SK-N-SH (cell line): ENCODE measurements around the gene MRTFB. TPM values are rescaled to one million over a fixed set of nuclear protein-coding genes. Genes with fewer than 3 reads are reported as not detected.

Source experiments
- CTCF ChIA-PET: fragments of 300-600, 350-600 bp; formaldehyde crosslinking; extraction: SDS; loops from one replicate; lab custom pipeline; 2021; lab: Yijun Ruan, JAX
- POLR2A ChIA-PET: fragments of 350-600 bp; sonication (Branson Sonifier 250); formaldehyde crosslinking; extraction: SDS; loops from one replicate; lab custom pipeline; 2020; ENCODE audit warnings: antibody characterized with exemption, inconsistent platforms; lab: Yijun Ruan, JAX
- DNase-seq: peaks from one replicate; pipeline ENCODE4 v3.0.0; 2012
- H2AFZ ChIP-seq: fragments of 200-600 bp; sonication (generic); 2 replicates; pipeline ENCODE4 v1.8.1; 2016; ENCODE audit warnings: antibody characterized with exemption, mild to moderate bottlenecking, low read depth
- H3F3A ChIP-seq: fragments of 200-600 bp; sonication (generic); replicated peaks from 2 replicates; pipeline ENCODE3; 2016; ENCODE audit warnings: antibody characterized with exemption, mild to moderate bottlenecking; ENCODE audit not compliant: insufficient read depth
- H3K27ac ChIP-seq, 2 experiments: fragments of 200-500 bp in 1 of 2; fragments of 200-600 bp in 1 of 2; sonication (Bioruptor generic) in 1 of 2; sonication (generic), shearing (Covaris generic) in 1 of 2; 2 replicates each; pipeline versions ENCODE4 v1.5.1 to v1.6.1; 2014 to 2016; ENCODE audit warnings: low read depth in 2 of 2, inconsistent platforms in 1 of 2, low read length in 1 of 2, mild to moderate bottlenecking in 1 of 2, mixed read lengths in 1 of 2
- H3K27me3 ChIP-seq: fragments of 200-600 bp; sonication (generic), shearing (Covaris generic); 2 replicates; pipeline ENCODE4 v1.6.1; 2016; ENCODE audit warnings: mixed run types; ENCODE audit not compliant: insufficient read depth
- H3K36me3 ChIP-seq, 2 experiments: fragments of 200-500 bp in 1 of 2; fragments of 200-600 bp in 1 of 2; sonication (Bioruptor generic) in 1 of 2; sonication (generic) in 1 of 2; replicated peaks in 1 of 2; 2 replicates each; pipeline versions ENCODE3 to v1.5.1; 2014 to 2016; ENCODE audit warnings: low read length in 1 of 2, mild to moderate bottlenecking in 1 of 2; ENCODE audit not compliant: insufficient read depth in 2 of 2, control insufficient read depth in 1 of 2
- H3K4me1 ChIP-seq, 2 experiments: fragments of 200-500 bp in 1 of 2; fragments of 200-600 bp in 1 of 2; sonication (Bioruptor generic) in 1 of 2; sonication (generic), shearing (Covaris generic) in 1 of 2; 2 replicates each; pipeline versions ENCODE4 v1.5.1 to v1.6.1; 2014 to 2016; ENCODE audit warnings: low read depth in 1 of 2, low read length in 1 of 2, mixed run types in 1 of 2; ENCODE audit not compliant: insufficient read depth in 2 of 2, control insufficient read depth in 1 of 2
- H3K4me2 ChIP-seq: fragments of 200-600 bp; sonication (generic), shearing (Covaris generic); 2 replicates; pipeline ENCODE4 v1.6.1; 2017; ENCODE audit warnings: mixed run types
- H3K4me3 ChIP-seq, 2 experiments: fragments of 200-500 bp in 1 of 2; fragments of 200-600 bp in 1 of 2; sonication (Bioruptor generic) in 1 of 2; sonication (generic), shearing (Covaris generic) in 1 of 2; 2 replicates each; pipeline versions ENCODE4 v1.5.1 to v1.8.1; 2014 to 2016; ENCODE audit warnings: low read depth in 2 of 2, inconsistent platforms in 1 of 2, low read length in 1 of 2, mild to moderate bottlenecking in 1 of 2, mixed read lengths in 1 of 2, moderate library complexity in 1 of 2
- H3K79me2 ChIP-seq: fragments of 200-600 bp; sonication (generic); 2 replicates; pipeline ENCODE4 v1.8.1; 2017; ENCODE audit warnings: mild to moderate bottlenecking; ENCODE audit not compliant: insufficient read depth
- H3K9ac ChIP-seq: fragments of 200-600 bp; sonication (generic); 2 replicates; pipeline ENCODE4 v1.6.1; 2017; ENCODE audit warnings: mixed run types
- H3K9me2 ChIP-seq: fragments of 200-600 bp; sonication (generic); 2 replicates; pipeline ENCODE4 v1.6.1; 2017; ENCODE audit warnings: mixed run types
- H3K9me3 ChIP-seq: fragments of 200-600 bp; sonication (generic); 2 replicates; pipeline ENCODE4 v1.6.1; 2017; ENCODE audit warnings: mixed run types, mild to moderate bottlenecking, moderate library complexity
- H4K20me1 ChIP-seq: fragments of 200-600 bp; sonication (generic); 2 replicates; pipeline ENCODE4 v1.6.1; 2017; ENCODE audit warnings: mild to moderate bottlenecking, mixed run types; ENCODE audit not compliant: insufficient read depth
- CHD2 ChIP-seq: fragments of 150-350 bp; IDR thresholded peaks from 2 replicates; pipeline ENCODE4 v1.6.1; 2018; ENCODE audit warnings: low read length; ENCODE audit not compliant: partially characterized antibody
- EZH2phosphoT487 ChIP-seq: fragments of 200-600 bp; sonication (generic); IDR thresholded peaks from 2 replicates; pipeline ENCODE4 v1.6.1; 2017; ENCODE audit warnings: low read depth, mixed run types, mild to moderate bottlenecking, antibody characterized with exemption, moderate library complexity, borderline replicate concordance
- NRF1 ChIP-seq: IDR thresholded peaks from 2 replicates; pipeline ENCODE4 v1.6.1; 2012; ENCODE audit warnings: low read depth, mild to moderate bottlenecking, low read length
- PBX3 ChIP-seq: IDR thresholded peaks from 2 replicates; pipeline ENCODE4; 2012
- RAD21 ChIP-seq: IDR thresholded peaks from 2 replicates; pipeline ENCODE4 v1.6.1; 2012; ENCODE audit warnings: mild to moderate bottlenecking, low read length
- RXRA ChIP-seq: IDR thresholded peaks from 2 replicates; pipeline ENCODE4 v1.4.0; 2012; ENCODE audit warnings: low read depth, mild to moderate bottlenecking, borderline replicate concordance
- SIN3A ChIP-seq: IDR thresholded peaks from 2 replicates; pipeline ENCODE4 v1.6.1; 2012; ENCODE audit warnings: low read depth, mild to moderate bottlenecking, low read length, moderate library complexity, borderline replicate concordance
- TAF1 ChIP-seq: IDR thresholded peaks from 2 replicates; pipeline ENCODE4 v1.6.1; 2012; ENCODE audit warnings: low read depth, mild to moderate bottlenecking, low read length, moderate library complexity, borderline replicate concordance
- USF2 ChIP-seq: fragments of 150-350 bp; IDR thresholded peaks from 2 replicates; pipeline ENCODE4 v1.6.1; 2017; ENCODE audit warnings: antibody characterized with exemption, low read length, low read depth, borderline replicate concordance
- WGBS: methylation state at CpG from one replicate; pipeline ENCODE4 v1.1.6; 2017; ENCODE audit warnings: low lambda C conversion rate; 5-methylcytosine and 5-hydroxymethylcytosine counted together
- polyA plus RNA-seq, 3 experiments: library from polyadenylated mRNA; depleted of rRNA; stranded (reverse); fragments of >200 nt; gene quantifications; 2 replicates each; pipeline ENCODE4 v1.2.3, GENCODE V29; 2012
- TF ChIP-seq, protein P1 (sequence below): IDR thresholded peaks from 2 replicates; pipeline ENCODE4 v1.4.0; 2012; ENCODE audit warnings: low read depth
- TF ChIP-seq, protein P2 (sequence below): fragments of 200-600 bp; sonication (generic); IDR thresholded peaks from 2 replicates; pipeline ENCODE4 v1.6.1; 2017; ENCODE audit warnings: antibody characterized with exemption, mild to moderate bottlenecking, moderate library complexity
- TF ChIP-seq, protein P3 (sequence below): IDR thresholded peaks from 2 replicates; pipeline ENCODE4 v1.6.1; 2012; ENCODE audit warnings: mild to moderate bottlenecking, low read depth, low read length, moderate library complexity

MRTFB gene
- polyA plus RNA-seq, 1 of the 3 experiments (the other 2 are of a cell fraction): 3.3 TPM

DNA sequence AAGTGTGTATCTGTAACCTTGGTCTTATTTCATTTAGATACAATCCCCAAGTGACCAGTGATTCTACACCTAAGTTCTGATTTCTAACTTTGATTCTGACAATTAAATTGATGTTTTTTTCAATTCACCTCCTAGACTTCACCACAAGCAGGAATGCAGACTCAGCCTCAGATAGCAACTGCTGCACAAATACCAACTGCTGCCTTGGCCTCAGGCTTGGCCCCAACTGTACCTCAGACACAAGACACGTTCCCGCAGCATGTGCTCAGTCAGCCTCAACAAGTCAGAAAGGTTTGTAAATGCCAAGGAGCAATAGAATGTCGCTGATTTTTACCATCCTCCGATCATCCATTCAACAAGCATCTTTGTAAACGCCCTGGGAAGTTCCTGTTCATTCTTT, 177.7 kb downstream of the MRTFB start:
- Histone ChIP-seq H3K27me3 (no peaks in the 10 kb centered on the region), H3F3A (no peaks in the 10 kb centered on the region), H3K27ac (no peak overlapping the region), H3K9me2 (no peaks in the 10 kb centered on the region), H3K4me1 (no peaks in the 10 kb centered on the region), H3K9ac (no peak overlapping the region), H3K4me3 (no peak overlapping the region), H3K79me2 (no peaks in the 10 kb centered on the region), H3K36me3 (peaks cover 47 to 79% of the 10 kb centered on the region in 2 experiments), H4K20me1 (no peaks in the 10 kb centered on the region), H3K4me2 (no peak overlapping the region), H3K9me3 (no peaks in the 10 kb centered on the region), H2AFZ (no peak overlapping the region)
- TF ChIP-seq EZH2phosphoT487 (no peak), TAF1 (no peak), SIN3A (no peak), RXRA (no peak), CHD2 (no peak), USF2 (no peak), NRF1 (no peak), PBX3 (no peak), RAD21 (no peak)
- TF ChIP-seq, protein P1, sequence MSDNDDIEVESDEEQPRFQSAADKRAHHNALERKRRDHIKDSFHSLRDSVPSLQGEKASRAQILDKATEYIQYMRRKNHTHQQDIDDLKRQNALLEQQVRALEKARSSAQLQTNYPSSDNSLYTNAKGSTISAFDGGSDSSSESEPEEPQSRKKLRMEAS: no peak
- TF ChIP-seq, protein P2, sequence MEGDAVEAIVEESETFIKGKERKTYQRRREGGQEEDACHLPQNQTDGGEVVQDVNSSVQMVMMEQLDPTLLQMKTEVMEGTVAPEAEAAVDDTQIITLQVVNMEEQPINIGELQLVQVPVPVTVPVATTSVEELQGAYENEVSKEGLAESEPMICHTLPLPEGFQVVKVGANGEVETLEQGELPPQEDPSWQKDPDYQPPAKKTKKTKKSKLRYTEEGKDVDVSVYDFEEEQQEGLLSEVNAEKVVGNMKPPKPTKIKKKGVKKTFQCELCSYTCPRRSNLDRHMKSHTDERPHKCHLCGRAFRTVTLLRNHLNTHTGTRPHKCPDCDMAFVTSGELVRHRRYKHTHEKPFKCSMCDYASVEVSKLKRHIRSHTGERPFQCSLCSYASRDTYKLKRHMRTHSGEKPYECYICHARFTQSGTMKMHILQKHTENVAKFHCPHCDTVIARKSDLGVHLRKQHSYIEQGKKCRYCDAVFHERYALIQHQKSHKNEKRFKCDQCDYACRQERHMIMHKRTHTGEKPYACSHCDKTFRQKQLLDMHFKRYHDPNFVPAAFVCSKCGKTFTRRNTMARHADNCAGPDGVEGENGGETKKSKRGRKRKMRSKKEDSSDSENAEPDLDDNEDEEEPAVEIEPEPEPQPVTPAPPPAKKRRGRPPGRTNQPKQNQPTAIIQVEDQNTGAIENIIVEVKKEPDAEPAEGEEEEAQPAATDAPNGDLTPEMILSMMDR: no peak
- TF ChIP-seq, protein P3, sequence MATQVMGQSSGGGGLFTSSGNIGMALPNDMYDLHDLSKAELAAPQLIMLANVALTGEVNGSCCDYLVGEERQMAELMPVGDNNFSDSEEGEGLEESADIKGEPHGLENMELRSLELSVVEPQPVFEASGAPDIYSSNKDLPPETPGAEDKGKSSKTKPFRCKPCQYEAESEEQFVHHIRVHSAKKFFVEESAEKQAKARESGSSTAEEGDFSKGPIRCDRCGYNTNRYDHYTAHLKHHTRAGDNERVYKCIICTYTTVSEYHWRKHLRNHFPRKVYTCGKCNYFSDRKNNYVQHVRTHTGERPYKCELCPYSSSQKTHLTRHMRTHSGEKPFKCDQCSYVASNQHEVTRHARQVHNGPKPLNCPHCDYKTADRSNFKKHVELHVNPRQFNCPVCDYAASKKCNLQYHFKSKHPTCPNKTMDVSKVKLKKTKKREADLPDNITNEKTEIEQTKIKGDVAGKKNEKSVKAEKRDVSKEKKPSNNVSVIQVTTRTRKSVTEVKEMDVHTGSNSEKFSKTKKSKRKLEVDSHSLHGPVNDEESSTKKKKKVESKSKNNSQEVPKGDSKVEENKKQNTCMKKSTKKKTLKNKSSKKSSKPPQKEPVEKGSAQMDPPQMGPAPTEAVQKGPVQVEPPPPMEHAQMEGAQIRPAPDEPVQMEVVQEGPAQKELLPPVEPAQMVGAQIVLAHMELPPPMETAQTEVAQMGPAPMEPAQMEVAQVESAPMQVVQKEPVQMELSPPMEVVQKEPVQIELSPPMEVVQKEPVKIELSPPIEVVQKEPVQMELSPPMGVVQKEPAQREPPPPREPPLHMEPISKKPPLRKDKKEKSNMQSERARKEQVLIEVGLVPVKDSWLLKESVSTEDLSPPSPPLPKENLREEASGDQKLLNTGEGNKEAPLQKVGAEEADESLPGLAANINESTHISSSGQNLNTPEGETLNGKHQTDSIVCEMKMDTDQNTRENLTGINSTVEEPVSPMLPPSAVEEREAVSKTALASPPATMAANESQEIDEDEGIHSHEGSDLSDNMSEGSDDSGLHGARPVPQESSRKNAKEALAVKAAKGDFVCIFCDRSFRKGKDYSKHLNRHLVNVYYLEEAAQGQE: no peak
- 76% methylated on average over 5 of the region's 5 CpGs for WGBS
- no peak for DNase-seq
- ChIA-PET POLR2A (no interaction called here), CTCF (interaction anchor here (0.8 to 4.5 kb wide), 16 partner anchors 9 to 344 kb away, joined by 3 to 31 read pairs (median 5); no protein-coding TSS in a partner anchor)
